Activated naive CD4-positive, alpha-beta T cell treated with anti-CD3 and anti-CD28 coated beads, Interleukin-2, amount 50 U/mL, for 72 hours (primary cell): ENCODE results near the gene ACADVL. TPM values are rescaled to one million over a fixed set of nuclear protein-coding genes. Genes with fewer than 3 reads are reported as not detected.

Source experiments
- ATAC-seq, 2 donors: fragments of 150-1000 bp; cut with Tn5 transposase; 2 replicates each; pipeline ENCODE4 v1.10.0; 2021; ENCODE audit warnings: mild to moderate bottlenecking in 2 of 2, moderate library complexity in 2 of 2
- DNase-seq, 2 donors: peaks; one replicate each; pipeline ENCODE4 v3.0.0; 2021 to 2022; ENCODE audit warnings: low spot score in 2 of 2
- H3K27ac Mint-ChIP-seq, 2 donors: one replicate each; pipeline ENCODE4 v1.8.0; 2022; ENCODE audit warnings: mild to moderate bottlenecking in 2 of 2, mixed read lengths in 2 of 2
- H3K36me3 Mint-ChIP-seq, 2 donors: one replicate each; pipeline ENCODE4 v1.8.0; 2022; ENCODE audit warnings: mixed read lengths in 2 of 2
- H3K9me3 Mint-ChIP-seq, 2 donors: one replicate each; pipeline ENCODE4 v1.8.0; 2022; ENCODE audit warnings: mixed read lengths in 2 of 2
- total RNA-seq, 2 donors: library from RNA; stranded (reverse); gene quantifications; one replicate each; pipeline ENCODE4 v1.2.3, GENCODE V29; 2022

Gene ACADVL
- total RNA-seq, 2 donors from 2014 or later: 360 to 445 TPM

- Mint-ChIP-seq H3K27ac (peak overlapping the region; percentile 99), H3K9me3 (no peaks in the 10 kb centered on the region), H3K36me3 (peaks cover 34 to 36% of the 10 kb centered on the region in 2 donors)
- DNase-seq (no peak), ATAC-seq (peak; percentile 0 to 1)
Observed at GRCh38 chr17:7250695-7251627, 31.2 kb downstream of the ACADVL start.

DNA sequence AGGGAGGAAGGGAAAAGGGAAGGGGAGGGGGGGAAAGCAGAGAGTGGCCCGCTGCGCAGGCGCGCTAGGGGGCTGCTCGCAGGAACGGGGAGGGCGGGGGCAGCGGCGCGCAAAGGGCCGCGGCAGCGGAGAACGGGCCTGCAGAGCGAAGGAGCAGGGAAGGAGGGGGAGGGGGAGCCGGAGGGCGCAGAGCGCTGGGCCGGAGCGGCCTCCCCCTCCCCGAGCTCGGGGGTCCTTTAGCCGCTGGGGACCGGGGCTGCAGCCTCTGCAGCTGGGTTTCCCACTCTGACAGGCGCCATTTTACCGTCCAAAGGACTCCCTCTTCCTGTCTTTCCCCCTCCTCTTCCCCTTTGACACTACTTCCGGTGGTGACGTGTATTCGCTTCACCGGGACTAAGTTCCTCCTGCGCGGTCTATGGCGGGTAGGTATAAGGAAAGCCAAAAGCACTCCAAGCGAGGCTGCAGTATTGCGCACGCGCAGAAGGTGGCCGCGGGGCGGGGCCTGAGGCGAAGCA, 32.0 kb downstream of the ACADVL start, which contains the start of gene CTDNEP1:
CTDNEP1 (minus strand) TSS at position 74 of the 515 bp plus-strand sequence. CDS start 438 bp downstream, outside the sequence.
- Mint-ChIP-seq H3K36me3 (peaks cover 27 to 35% of the 10 kb centered on the region in 2 donors), H3K9me3 (no peaks in the 10 kb centered on the region), H3K27ac (peak within 1 kb of the TSS; percentile 99 to 100)
- DNase-seq (peak in 1 of 2 donors; percentile 99), ATAC-seq (peak; percentile 97 to 98)

DNA sequence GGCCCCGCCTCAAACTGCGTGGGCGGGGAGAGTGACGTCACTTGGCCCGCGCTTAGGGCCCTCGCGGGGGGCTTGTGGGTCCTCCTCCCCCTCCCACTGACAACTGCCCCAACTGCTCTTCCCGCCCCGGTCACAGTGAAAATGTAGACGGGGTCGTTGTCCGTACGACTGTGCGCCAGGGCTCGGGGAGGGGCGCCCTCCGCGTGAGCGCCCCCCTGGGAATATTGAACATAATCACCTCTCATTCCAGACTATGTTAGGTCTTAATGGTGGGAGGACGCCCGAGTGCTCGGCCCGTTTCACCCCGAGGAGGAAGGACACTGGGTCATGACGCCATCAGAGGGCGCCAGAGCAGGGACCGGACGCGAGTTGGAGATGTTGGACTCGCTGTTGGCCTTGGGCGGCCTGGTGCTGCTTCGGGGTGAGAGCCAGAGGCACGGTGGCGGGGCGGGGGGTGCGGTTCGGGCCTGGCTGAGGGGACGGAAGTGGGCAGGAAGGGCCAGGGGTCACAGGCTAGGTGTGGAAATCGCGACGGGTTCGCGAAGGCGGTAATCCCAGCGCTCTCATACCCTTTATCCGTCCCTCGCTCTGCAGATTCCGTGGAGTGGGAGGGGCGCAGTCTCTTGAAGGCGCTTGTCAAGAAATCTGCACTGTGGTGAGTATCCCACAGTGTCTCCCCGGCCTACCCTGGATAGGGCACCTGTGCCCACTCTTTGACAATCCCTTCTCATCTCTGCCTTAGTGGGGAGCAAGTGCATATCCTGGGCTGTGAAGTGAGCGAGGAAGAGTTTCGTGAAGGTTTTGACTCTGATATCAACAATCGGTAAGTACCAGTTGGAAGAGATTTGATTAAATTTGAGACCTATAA, 32.7 kb downstream of the ACADVL start, which contains the start of gene ELP5:
ELP5 (plus strand) TSS at position 40 of the 868 bp plus-strand sequence; CDS start at position 376, 336 bp downstream.
- Mint-ChIP-seq H3K9me3 (no peaks in the 10 kb centered on the region), H3K27ac (peak within 1 kb of the TSS; percentile 99 to 100), H3K36me3 (peaks cover 25 to 35% of the 10 kb centered on the region in 2 donors)
- DNase-seq: peak; percentile 88 to 99
- peak; percentile 69 to 72 for ATAC-seq

GRCh38 chr17:7253082-7253481, 33.3 kb downstream of the ACADVL start:
- H3K9me3 Mint-ChIP-seq: no peaks in the 10 kb centered on the region
- H3K27ac Mint-ChIP-seq: peak overlapping the region; percentile 99 to 100
- no peak for ATAC-seq
- peaks cover 25 to 35% of the 10 kb centered on the region in 2 donors for H3K36me3 Mint-ChIP-seq
- no peak for DNase-seq

DNA sequence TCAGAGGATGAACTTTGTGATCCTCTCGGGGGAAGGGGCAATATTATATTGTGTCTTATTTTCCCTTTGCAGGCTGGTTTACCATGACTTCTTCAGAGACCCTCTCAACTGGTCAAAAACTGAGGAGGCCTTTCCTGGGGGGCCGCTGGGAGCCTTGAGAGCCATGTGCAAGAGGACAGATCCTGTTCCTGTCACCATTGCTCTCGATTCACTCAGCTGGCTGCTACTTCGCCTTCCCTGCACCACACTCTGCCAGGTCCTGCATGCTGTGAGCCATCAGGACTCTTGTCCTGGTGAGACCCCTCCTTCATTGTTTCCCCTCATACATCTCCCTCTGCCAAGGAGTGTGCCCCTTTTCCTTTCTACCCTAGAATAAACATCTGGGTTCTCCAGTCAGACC, 34.8 kb downstream of the ACADVL start:
- DNase-seq: no peak
- Mint-ChIP-seq H3K27ac (peak overlapping the region in 1 of 2 donors; percentile 27), H3K36me3 (peaks cover 31 to 35% of the 10 kb centered on the region in 2 donors), H3K9me3 (no peaks in the 10 kb centered on the region)
- no peak for ATAC-seq

DNA sequence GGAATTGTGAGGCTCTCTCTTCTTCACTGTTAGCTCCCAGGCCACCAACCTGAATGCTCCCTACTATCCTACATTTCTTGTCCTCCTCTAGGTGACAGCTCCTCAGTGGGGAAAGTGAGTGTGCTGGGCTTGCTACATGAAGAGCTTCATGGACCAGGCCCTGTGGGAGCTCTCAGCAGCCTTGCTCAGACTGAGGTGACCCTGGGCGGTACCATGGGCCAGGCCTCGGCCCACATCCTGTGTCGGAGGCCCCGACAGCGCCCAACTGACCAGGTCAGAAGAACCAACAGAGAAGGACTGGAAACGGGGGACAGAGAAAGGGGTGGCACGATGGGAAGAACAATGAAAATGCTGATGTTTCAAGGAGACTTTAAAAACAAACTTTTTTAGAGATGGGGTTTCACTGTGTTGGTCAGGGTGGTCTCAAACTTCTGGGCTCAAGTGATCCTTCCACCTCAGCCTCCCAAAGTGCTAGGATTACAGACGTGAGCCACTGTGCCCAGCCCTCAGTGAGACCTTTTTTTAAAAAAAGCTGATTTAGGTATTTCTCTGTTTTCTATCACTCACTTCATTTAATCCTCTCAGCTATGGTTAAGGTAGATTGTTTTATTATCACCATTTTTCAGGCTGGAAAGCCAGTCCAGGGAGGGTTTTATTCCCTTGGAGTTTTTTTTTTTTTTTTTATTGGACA, 37.2 kb downstream of the ACADVL start:
- Mint-ChIP-seq H3K27ac (peak overlapping the region in 1 of 2 donors; percentile 88), H3K36me3 (peaks cover 18 to 22% of the 10 kb centered on the region in 2 donors)

DNA sequence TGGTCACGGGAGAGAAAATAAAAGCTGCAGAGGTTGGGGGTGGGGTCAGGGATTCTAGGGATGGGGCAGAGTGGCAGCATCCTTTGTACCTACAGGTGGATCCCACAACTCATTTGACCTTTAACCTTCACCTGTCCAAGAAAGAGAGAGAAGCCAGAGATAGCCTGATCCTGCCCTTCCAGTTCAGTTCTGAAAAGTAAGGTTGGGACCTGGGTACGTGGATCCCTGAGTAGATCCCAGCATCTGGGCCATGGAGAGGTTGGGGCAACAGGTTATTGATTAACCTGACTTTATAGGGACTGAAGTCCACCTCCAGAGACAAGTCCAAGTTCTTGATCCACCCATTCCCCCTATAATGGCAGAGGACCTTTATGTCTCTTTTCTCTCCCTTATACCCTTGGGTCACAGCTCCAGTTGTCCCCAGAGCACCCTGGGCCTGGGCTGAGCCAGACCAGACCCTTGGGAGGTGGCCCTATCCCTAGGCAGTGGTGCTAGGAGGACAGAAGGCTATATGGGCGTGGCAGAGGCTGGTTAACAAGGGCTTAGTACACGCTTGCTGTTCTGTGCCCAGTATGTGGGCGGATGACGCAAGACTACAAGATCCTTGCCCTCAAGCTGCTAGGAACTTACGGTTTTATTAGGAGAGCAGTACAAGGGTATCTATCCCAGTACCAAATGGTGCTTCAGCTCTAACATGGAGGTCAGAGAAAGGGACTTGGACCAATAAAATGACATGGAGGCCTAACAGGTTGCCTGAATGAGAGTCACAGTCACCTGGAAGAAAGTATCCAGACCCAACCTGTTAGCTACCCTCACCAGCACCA, 39.2 kb downstream of the ACADVL start:
- peaks cover 6 to 9% of the 10 kb centered on the region in 2 donors for H3K36me3 Mint-ChIP-seq
- no peaks in the 10 kb centered on the region for H3K9me3 Mint-ChIP-seq
- DNase-seq (no peak), ATAC-seq (peak in 1 of 2 donors; percentile 20)
- peak overlapping the region in 1 of 2 donors; percentile 29 for H3K27ac Mint-ChIP-seq

More for the DNA sequence above, 37.2 kb downstream of the ACADVL start:
- H3K9me3 Mint-ChIP-seq: no peaks in the 10 kb centered on the region
- DNase-seq (no peak), ATAC-seq (no peak)

DNA sequence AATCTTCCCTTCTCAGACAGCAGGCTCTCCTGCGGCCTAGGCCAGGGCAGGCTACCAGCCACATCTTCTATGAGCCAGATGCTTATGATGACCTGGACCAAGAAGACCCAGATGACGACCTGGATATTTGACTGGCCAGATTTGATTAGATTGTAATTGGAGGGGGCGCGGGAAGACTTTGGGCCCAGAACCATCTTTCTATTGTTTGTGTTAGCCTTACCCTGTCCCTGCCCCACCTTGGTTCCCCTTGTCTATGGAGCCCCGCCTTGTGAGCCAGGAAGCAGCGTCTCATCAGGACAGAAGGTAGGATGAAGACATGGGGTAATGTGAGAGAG, 39.8 kb downstream of the ACADVL start:
- no peaks in the 10 kb centered on the region for H3K9me3 Mint-ChIP-seq
- no peak for ATAC-seq
- peaks cover 6 to 8% of the 10 kb centered on the region in 2 donors for H3K36me3 Mint-ChIP-seq
- peak overlapping the region in 1 of 2 donors; percentile 29 for H3K27ac Mint-ChIP-seq
- no peak for DNase-seq

DNA sequence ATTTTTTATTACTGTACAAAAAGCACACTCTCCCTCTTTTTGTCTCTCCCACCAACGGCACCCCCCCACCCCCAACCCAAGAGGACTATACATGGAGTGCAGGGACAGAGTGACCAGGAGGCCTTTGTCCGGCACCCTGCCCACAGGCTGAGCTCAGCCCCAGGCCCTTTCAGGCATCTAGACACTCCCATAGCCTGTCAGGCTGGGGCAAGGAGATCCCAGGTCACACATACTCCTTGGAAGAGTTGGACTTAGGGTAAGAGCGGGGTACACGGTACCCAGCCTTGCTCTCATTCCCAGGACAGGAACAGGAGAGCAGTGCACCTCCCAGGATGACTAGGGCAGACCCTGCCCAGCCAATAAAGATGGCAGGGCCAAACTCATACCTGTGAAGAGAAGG, 40.4 kb downstream of the ACADVL start:
- Mint-ChIP-seq H3K36me3 (peaks cover 5 to 6% of the 10 kb centered on the region in 2 donors), H3K9me3 (no peaks in the 10 kb centered on the region), H3K27ac (no peak overlapping the region)
- no peak for ATAC-seq
- no peak for DNase-seq

GRCh38 chr17:7260651-7261378, 41.1 kb downstream of the ACADVL start:
- ATAC-seq (peak; percentile 50 to 61), DNase-seq (peak in 1 of 2 donors; percentile 32)
- Mint-ChIP-seq H3K36me3 (peaks cover 5 to 6% of the 10 kb centered on the region in 2 donors), H3K9me3 (no peaks in the 10 kb centered on the region), H3K27ac (no peak overlapping the region)

GRCh38 chr17:7261379-7262191, 41.8 kb downstream of the ACADVL start:
- H3K9me3 Mint-ChIP-seq: no peaks in the 10 kb centered on the region
- DNase-seq (peak in 1 of 2 donors; percentile 19), ATAC-seq (peak; percentile 42 to 64)
- peaks cover 0 to 6% of the 10 kb centered on the region in 2 donors for H3K36me3 Mint-ChIP-seq
- H3K27ac Mint-ChIP-seq: no peak overlapping the region

DNA sequence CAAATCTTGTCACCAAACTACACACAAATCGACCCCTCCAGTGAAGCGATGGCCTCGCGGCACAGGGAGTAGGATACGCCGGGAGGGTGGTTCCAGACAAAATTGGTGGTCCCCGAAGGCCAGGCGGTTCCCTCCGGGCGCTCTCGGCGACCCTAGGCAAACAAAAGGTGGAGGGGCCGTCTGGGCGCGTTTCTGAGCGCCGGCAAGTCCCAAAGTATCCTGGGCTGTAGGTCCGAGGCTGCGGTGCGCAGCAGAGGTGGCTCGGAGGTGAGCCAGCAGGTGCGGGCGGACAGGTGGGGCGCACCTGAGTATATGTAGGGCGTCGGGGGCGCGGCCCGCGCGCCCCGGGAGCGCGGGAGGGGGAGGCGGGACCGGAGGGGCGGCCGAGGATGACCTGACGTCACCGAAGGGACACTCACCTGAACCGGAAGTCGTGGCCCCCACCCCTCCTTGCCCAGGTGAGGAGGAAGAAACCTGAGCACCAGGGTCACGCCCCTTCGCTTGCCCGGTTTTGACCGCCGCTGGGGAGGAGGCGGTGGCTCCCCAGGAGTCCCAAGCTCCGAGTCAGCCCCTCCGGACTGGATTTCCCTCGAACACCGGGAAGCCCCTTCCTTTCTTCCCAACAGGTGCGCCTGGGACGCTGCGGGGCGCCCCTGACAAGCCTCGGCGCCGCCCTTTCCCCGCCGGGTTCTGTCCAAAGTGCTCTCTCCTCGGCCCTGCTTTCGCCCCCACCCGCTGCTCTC, 42.6 kb downstream of the ACADVL start, which contains the start of gene CLDN7:
CLDN7 (minus strand) TSS at position 287 of the 743 bp plus-strand sequence. CDS start 435 bp downstream, outside the sequence.
- ATAC-seq: no peak
- no peak within 1 kb of the TSS for H3K27ac Mint-ChIP-seq

More for the DNA sequence above, 42.6 kb downstream of the ACADVL start, which contains the start of gene CLDN7:
- H3K36me3 Mint-ChIP-seq: peaks cover 0 to 6% of the 10 kb centered on the region in 2 donors
- no peak for DNase-seq
- H3K9me3 Mint-ChIP-seq: no peaks in the 10 kb centered on the region
